ENCODE measurements around the gene GSTM2.

- TF ChIP-seq CTCF (IDR thresholded peaks at IDR 0.05): no peak
- TF ChIP-seq REST (IDR thresholded peaks at IDR 0.05; ENCODE audit: insufficient read depth in 1 of 2, low read depth in 2 of 2, low read length in 1 of 2): no peak
- no peak for TF ChIP-seq TCF7L2 (IDR thresholded peaks at IDR 0.05; ENCODE audit: low read depth, low read length)
These were observed 29.2 kb downstream of the GSTM2 start for GRCh38 chr1:109697066-109697465.

All from Panc1 (cell line).